Cardiac septum (tissue), 1 donor: ENCODE measurements around the gene GLIS1. TPM values are rescaled to one million over a fixed set of nuclear protein-coding genes. Genes with fewer than 3 reads are reported as not detected.
"Not testable (repeated sequence)": the region's sequence is repeated elsewhere in the genome, so short reads cannot be mapped to it uniquely, and the experiment has no call there.

ENCODE experiments used
- DNase-seq: peaks from one replicate; pipeline ENCODE4 v3.0.0-alpha.2; 2020; ENCODE audit warnings: low spot score
- intact Hi-C: fragments of 100-400 bp; cut with DNase I; formaldehyde crosslinking; loops from one replicate; pipeline ENCODE4 v1.14.0; 2022
- total RNA-seq: library from RNA; stranded (reverse); fragmentation: NEBNext Ultra II Directional; extraction: Animal tissue kit (Norgen Biotek cat#: 25700); gene quantifications from one replicate; pipeline ENCODE4 v1.2.1, GENCODE V29; 2021
- donor health status: DM: no; HTN: no; CAD: no.

GLIS1 gene
- total RNA-seq, 1 donor from 2014 or later, result 0.30 TPM

- no peak for DNase-seq
- intact Hi-C loops, result no loop called here
Observed at GRCh38 chr1:53562981-53563379, 176.0 kb downstream of the GLIS1 start.

GRCh38 chr1:53562291-53562980 is 176.5 kb downstream of the GLIS1 start:
- DNase-seq, result peak; percentile 53
- intact Hi-C loops, result no loop called here

GRCh38 chr1:53561503-53562105 is 177.4 kb downstream of the GLIS1 start:
- peak; percentile 71 for DNase-seq
- intact Hi-C loops, result no loop called here

GRCh38 chr1:53560581-53561502 is 178.1 kb downstream of the GLIS1 start:
- peak; percentile 44 for DNase-seq
- intact Hi-C loops, result no loop called here

- DNase-seq, result peak; percentile 64
- intact Hi-C loops, result no loop called here
Observed at GRCh38 chr1:53559854-53560580, 178.9 kb downstream of the GLIS1 start.

GRCh38 chr1:53559391-53559815 is 179.6 kb downstream of the GLIS1 start:
- intact Hi-C loops, result no loop called here
- DNase-seq, result peak; percentile 61

GRCh38 chr1:53558739-53559315 is 180.1 kb downstream of the GLIS1 start:
- intact Hi-C loops, result no loop called here
- peak; percentile 56 for DNase-seq

GRCh38 chr1:53557830-53558738 is 180.9 kb downstream of the GLIS1 start:
- DNase-seq, result peak; percentile 62
- intact Hi-C loops, result no loop called here

- intact Hi-C loops, result no loop called here
- peak; percentile 36 for DNase-seq
Observed at GRCh38 chr1:53557369-53557768, 181.6 kb downstream of the GLIS1 start.

GRCh38 chr1:53556657-53557227 is 182.2 kb downstream of the GLIS1 start:
- peak; percentile 31 for DNase-seq
- intact Hi-C loops, result no loop called here

- intact Hi-C loops, result not testable (repeated sequence)
- DNase-seq, result peak; percentile 26
Observed at GRCh38 chr1:53555620-53556326, 183.2 kb downstream of the GLIS1 start.

- intact Hi-C loops, result no loop called here
- peak; percentile 55 for DNase-seq
Observed at GRCh38 chr1:53554592-53555305, 184.2 kb downstream of the GLIS1 start.

GRCh38 chr1:53553734-53554509 is 185.0 kb downstream of the GLIS1 start:
- intact Hi-C loops, result no loop called here
- DNase-seq, result peak; percentile 47

GRCh38 chr1:53552981-53553733 is 185.8 kb downstream of the GLIS1 start:
- intact Hi-C loops, result no loop called here
- DNase-seq, result peak; percentile 31

GRCh38 chr1:53552146-53552861 is 186.7 kb downstream of the GLIS1 start:
- peak; percentile 53 for DNase-seq
- intact Hi-C loops, result no loop called here
